ENCODE data around the gene PRRC2C. TPM values are rescaled to one million over a fixed set of nuclear protein-coding genes. Genes with fewer than 3 reads are reported as not detected.
"Not testable (repeated sequence)": the region's sequence is repeated elsewhere in the genome, so short reads cannot be mapped to it uniquely, and the experiment has no call there.

Gene PRRC2C
- total RNA-seq, 1 donor from 2014 or later = 155 TPM

DNA sequence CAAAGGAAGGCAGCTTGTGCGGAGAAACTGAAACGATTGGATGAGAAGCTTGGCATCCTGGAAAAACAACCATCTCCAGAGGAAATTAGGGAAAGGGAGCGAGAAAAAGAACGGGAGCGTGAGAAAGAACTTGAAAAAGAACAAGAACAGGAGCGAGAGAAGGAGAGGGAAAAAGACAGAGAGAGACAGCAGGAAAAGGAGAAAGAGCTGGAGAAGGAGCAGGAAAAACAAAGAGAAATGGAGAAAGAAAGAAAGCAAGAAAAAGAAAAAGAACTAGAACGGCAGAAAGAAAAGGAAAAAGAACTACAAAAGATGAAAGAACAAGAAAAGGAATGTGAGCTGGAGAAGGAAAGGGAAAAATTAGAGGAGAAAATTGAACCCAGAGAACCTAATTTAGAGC is 47.2 kb downstream of the PRRC2C start:
- Histone ChIP-seq H3K27ac (no peak overlapping the region), H3K27me3 (no peaks in the 10 kb centered on the region), H3K4me3 (no peak overlapping the region), H3K9me3 (no peaks in the 10 kb centered on the region), H3K4me1 (no peaks in the 10 kb centered on the region), H3K36me3 (peaks cover 100% of the 10 kb centered on the region)
- DNase-seq = no peak
- intact Hi-C loops (cut with DNase I) = no loop called here
- TF ChIP-seq, protein P1, sequence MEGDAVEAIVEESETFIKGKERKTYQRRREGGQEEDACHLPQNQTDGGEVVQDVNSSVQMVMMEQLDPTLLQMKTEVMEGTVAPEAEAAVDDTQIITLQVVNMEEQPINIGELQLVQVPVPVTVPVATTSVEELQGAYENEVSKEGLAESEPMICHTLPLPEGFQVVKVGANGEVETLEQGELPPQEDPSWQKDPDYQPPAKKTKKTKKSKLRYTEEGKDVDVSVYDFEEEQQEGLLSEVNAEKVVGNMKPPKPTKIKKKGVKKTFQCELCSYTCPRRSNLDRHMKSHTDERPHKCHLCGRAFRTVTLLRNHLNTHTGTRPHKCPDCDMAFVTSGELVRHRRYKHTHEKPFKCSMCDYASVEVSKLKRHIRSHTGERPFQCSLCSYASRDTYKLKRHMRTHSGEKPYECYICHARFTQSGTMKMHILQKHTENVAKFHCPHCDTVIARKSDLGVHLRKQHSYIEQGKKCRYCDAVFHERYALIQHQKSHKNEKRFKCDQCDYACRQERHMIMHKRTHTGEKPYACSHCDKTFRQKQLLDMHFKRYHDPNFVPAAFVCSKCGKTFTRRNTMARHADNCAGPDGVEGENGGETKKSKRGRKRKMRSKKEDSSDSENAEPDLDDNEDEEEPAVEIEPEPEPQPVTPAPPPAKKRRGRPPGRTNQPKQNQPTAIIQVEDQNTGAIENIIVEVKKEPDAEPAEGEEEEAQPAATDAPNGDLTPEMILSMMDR (IDR thresholded peaks at IDR 0.05) = no peak
- ATAC-seq = no peak

DNA sequence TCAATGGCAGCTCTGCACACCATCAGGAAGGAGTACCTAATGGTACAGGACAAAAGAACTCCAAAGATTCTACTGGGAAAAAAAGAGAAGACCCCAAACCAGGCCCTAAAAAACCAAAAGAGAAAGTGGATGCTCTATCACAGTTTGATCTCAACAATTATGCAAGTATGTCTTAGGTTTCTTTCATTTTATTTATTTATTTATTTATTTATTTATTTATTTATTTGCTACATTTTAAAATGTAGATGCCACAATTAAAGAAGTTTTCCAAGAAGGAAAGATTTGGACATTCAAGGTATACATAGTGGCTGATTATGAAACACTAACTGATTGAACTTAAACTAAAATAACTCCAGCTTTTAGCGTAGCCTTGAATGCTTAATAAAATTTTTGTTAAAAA is 60.2 kb downstream of the PRRC2C start:
- intact Hi-C loops (cut with DNase I) = no loop called here
- TF ChIP-seq, protein P1 (IDR thresholded peaks at IDR 0.05) = no peak
- ATAC-seq = no peak
- peaks cover 98% of the 10 kb centered on the region for H3K36me3 ChIP-seq
- no peak for DNase-seq
- H3K4me3 ChIP-seq = no peak overlapping the region
- H3K27ac ChIP-seq = no peak overlapping the region
- H3K27me3 ChIP-seq = no peaks in the 10 kb centered on the region
- H3K4me1 ChIP-seq = no peaks in the 10 kb centered on the region
- no peaks in the 10 kb centered on the region for H3K9me3 ChIP-seq

DNA sequence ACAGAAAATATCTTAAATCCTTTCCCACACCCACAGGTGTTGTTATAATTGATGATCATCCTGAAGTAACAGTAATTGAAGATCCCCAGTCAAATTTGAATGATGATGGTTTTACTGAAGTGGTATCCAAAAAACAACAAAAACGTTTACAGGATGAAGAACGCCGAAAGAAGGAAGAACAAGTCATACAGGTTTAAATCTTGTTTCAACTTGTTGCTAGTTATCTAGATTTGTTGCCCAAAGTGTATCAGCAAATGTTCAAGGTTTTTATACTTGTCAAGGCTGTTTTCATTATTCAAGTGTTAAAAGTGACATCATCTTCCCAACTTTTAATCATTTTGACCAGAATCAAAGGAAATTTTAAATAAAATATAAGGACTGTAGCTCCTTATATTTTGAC is 64.7 kb downstream of the PRRC2C start:
- intact Hi-C loops (cut with DNase I) = no loop called here
- no peak for ATAC-seq
- TF ChIP-seq, protein P1 (IDR thresholded peaks at IDR 0.05) = no peak
- no peak for DNase-seq
- no peak overlapping the region for H3K27ac ChIP-seq
- H3K9me3 ChIP-seq = no peaks in the 10 kb centered on the region
- no peaks in the 10 kb centered on the region for H3K4me1 ChIP-seq
- no peaks in the 10 kb centered on the region for H3K27me3 ChIP-seq
- H3K4me3 ChIP-seq = no peak overlapping the region
- peaks cover 63% of the 10 kb centered on the region for H3K36me3 ChIP-seq

DNA sequence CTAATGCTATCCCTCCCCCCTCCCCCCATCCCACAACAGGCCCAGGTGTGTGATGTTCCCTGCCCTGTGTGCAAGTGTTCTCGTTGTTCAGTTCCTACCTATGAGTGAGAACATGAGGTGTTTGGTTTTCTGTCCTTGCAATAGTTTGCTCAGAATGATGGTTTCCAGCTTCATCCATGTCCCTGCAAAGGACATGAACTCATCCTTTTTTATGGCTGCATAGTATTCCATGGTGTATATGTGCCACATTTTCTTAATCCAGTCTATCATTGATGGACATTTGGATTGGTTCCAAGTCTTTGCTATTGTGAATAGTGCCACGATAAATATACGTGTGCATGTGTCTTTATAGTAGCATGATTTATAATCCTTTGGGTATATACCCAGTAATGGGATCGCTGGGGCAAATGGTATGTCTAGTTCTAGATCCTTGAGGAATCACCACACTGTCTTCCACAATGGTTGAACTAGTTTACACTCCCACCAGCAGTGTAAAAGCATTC is 65.3 kb downstream of the PRRC2C start:
- H3K36me3 ChIP-seq = peaks cover 63% of the 10 kb centered on the region
- intact Hi-C loops (cut with DNase I); H3K27me3 ChIP-seq; ATAC-seq; H3K27ac ChIP-seq; H3K4me3 ChIP-seq; DNase-seq; H3K9me3 ChIP-seq; H3K4me1 ChIP-seq: not testable (repeated sequence)

DNA sequence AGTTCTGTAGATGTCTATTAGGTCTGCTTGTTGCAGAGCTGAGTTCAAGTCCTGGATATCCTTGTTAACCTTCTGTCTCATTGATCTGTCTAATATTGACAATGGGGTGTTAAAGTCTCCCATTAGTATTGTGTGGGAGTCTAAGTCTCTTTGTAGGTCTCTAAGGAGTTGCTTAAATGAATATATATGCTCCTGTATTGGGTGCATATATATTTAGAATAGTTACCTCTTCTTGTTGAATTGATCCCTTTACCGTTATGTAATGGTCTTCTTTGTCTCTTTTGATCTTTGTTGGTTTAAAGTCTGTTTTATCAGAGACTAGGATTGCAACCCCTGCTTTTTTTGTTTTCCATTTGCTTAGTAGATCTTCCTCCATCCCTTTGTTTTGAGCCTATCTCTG is 68.6 kb downstream of the PRRC2C start:
- H3K9me3 ChIP-seq; H3K4me1 ChIP-seq; H3K27me3 ChIP-seq; H3K4me3 ChIP-seq; intact Hi-C loops (cut with DNase I); H3K27ac ChIP-seq; ATAC-seq; DNase-seq: not testable (repeated sequence)
- peaks cover 64% of the 10 kb centered on the region for H3K36me3 ChIP-seq

DNA sequence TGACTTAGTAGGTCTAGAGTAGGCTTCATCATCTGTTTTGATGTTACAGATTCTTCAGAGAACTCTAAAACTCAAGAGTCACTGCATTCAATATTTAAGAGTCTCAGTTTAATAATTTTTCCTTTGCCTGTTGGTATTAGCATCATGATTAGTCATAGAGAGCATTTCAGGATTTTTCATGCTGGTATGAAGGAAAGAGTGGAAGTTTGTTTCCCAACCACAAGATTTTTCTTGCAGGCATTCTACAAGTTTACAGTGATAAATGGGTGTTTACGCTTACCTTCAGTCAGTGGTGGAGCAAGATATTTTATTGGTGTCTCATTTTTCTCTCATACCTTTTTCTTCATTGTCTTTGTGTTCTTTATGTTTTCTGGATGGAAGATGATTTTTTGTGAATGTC is 78.3 kb downstream of the PRRC2C start:
- no peak for DNase-seq
- TF ChIP-seq, protein P1 (IDR thresholded peaks at IDR 0.05) = no peak
- Histone ChIP-seq H3K27me3 (no peaks in the 10 kb centered on the region), H3K9me3 (no peaks in the 10 kb centered on the region), H3K27ac (no peak overlapping the region), H3K4me3 (no peak overlapping the region), H3K4me1 (no peaks in the 10 kb centered on the region), H3K36me3 (peaks cover 98% of the 10 kb centered on the region)
- intact Hi-C loops (cut with DNase I) = no loop called here
- ATAC-seq = no peak

DNA sequence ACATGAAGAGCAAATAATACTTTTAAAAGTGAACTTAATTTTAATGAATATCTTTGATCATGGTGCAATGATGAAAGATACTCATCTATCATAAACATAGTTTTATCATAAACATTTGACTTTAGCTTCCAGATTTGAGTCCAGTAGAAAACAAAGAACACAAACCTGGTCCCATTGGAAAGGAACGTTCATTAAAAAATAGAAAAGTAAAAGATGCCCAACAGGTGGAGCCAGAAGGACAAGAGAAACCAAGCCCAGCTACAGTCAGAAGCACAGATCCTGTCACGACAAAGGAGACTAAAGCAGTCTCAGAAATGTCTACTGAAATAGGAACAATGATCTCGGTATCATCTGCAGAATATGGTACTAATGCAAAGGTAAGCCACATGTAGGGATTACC is 81.1 kb downstream of the PRRC2C start:
- ATAC-seq (no peak), DNase-seq (no peak)
- TF ChIP-seq, protein P1 (IDR thresholded peaks at IDR 0.05) = no peak
- Histone ChIP-seq H3K27ac (no peak overlapping the region), H3K9me3 (no peaks in the 10 kb centered on the region), H3K4me1 (no peaks in the 10 kb centered on the region), H3K27me3 (no peaks in the 10 kb centered on the region), H3K4me3 (no peak overlapping the region), H3K36me3 (peaks cover 98% of the 10 kb centered on the region)
- intact Hi-C loops (cut with DNase I) = no loop called here
